Activated CD4-positive, CD25-positive, alpha-beta regulatory T cell treated with anti-CD3 and anti-CD28 coated beads, Interleukin-2, amount 50 U/mL, for 16 hours (primary cell): ENCODE data around the gene BACH2.

Experiments
- DNase-seq: peaks from one replicate; pipeline ENCODE4 v3.0.0-alpha.2; 2020; ENCODE audit warnings: low read depth, low spot score

The BACH2 gene

GRCh38 chr6:90098627-90099026 is 198.0 kb downstream of the BACH2 start:
- no peak for DNase-seq

- no peak for DNase-seq
Measured at GRCh38 chr6:90098001-90098531, 198.6 kb downstream of the BACH2 start.

GRCh38 chr6:90097356-90097755 is 199.3 kb downstream of the BACH2 start:
- no peak for DNase-seq

- no peak for DNase-seq
Measured at GRCh38 chr6:90096818-90097217, 199.8 kb downstream of the BACH2 start.

GRCh38 chr6:90095788-90096187 is 200.9 kb downstream of the BACH2 start:
- DNase-seq = no peak

- DNase-seq = no peak
Measured at GRCh38 chr6:90095145-90095544, 201.5 kb downstream of the BACH2 start.

- DNase-seq = no peak
Measured at GRCh38 chr6:90093558-90094073, 203.0 kb downstream of the BACH2 start.

GRCh38 chr6:90090866-90091265 is 205.8 kb downstream of the BACH2 start:
- DNase-seq = no peak

GRCh38 chr6:90088009-90088408 is 208.6 kb downstream of the BACH2 start:
- DNase-seq = no peak

- DNase-seq = no peak
Measured at GRCh38 chr6:90087106-90087833, 209.4 kb downstream of the BACH2 start.

GRCh38 chr6:90086517-90086916 is 210.1 kb downstream of the BACH2 start:
- DNase-seq = no peak

- DNase-seq = no peak
Measured at GRCh38 chr6:90083891-90084290, 212.8 kb downstream of the BACH2 start.

GRCh38 chr6:90082847-90083246 is 213.8 kb downstream of the BACH2 start:
- DNase-seq = no peak

GRCh38 chr6:90080876-90081481 is 215.7 kb downstream of the BACH2 start:
- DNase-seq = peak; percentile 56

- no peak for DNase-seq
Measured at GRCh38 chr6:90079560-90080490, 216.8 kb downstream of the BACH2 start.

GRCh38 chr6:90078513-90079289 is 217.9 kb downstream of the BACH2 start:
- DNase-seq = no peak

GRCh38 chr6:90076511-90077415 is 219.9 kb downstream of the BACH2 start:
- no peak for DNase-seq

GRCh38 chr6:90074161-90074850 is 222.3 kb downstream of the BACH2 start:
- DNase-seq = no peak

- no peak for DNase-seq
Measured at GRCh38 chr6:90072935-90073464, 223.6 kb downstream of the BACH2 start.
